HG03571 (cell line): ENCODE results near the gene FOXO4.

Source experiments
- ATAC-seq: cut with Tn5 transposase; IDR thresholded peaks from one replicate; pipeline ENCODE4 v1.9.1; 2021; ENCODE audit not compliant: unreplicated experiment

The FOXO4 gene

DNA sequence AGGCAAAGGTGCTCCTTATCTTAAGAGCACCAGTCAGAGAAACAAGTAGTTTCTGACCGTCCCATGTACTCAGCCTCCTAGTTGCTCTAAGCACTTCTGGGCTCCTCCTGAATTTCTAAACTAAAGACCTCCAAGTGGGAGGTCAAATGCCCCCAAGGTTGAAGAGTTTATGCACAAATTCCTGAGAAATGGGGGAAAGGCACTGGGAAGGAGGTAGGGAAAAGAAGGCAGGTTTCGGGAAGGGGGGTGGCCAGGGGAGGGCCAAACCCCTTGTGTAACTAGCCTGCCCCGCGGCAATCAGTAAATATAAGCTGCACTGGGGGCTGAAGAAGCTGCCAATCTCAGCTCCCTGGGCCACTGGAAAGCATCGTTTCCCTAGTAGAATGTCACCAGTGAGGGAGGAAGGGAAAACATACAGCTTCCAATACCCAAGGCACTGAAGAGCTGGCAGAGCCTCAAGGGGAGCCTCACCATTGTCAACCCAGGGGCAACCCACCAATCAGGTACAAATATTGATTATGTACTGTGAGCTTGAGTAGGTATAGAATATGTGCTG is 3.4 kb downstream of the FOXO4 start:
- ATAC-seq, result no peak

DNA sequence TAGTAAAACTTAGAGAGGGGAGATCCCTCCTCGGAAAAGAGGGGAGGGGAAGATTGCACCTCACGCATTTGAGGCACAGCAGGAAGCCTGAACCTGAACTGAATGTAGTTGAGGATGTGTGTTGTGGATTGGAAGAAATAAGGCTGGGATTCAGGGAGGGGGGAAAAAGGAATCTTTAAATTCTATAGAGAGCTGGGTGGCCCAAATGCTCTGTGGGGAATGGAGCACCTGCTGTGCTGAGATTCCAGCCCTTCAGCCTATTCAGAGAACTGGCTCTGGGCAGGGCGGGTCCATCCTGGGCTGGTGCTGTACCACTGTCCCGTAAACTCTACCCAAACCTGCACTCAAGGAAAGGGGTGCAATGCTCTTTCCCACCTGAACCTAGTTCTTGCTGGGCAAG is 4.1 kb downstream of the FOXO4 start:
- ATAC-seq, result no peak

DNA sequence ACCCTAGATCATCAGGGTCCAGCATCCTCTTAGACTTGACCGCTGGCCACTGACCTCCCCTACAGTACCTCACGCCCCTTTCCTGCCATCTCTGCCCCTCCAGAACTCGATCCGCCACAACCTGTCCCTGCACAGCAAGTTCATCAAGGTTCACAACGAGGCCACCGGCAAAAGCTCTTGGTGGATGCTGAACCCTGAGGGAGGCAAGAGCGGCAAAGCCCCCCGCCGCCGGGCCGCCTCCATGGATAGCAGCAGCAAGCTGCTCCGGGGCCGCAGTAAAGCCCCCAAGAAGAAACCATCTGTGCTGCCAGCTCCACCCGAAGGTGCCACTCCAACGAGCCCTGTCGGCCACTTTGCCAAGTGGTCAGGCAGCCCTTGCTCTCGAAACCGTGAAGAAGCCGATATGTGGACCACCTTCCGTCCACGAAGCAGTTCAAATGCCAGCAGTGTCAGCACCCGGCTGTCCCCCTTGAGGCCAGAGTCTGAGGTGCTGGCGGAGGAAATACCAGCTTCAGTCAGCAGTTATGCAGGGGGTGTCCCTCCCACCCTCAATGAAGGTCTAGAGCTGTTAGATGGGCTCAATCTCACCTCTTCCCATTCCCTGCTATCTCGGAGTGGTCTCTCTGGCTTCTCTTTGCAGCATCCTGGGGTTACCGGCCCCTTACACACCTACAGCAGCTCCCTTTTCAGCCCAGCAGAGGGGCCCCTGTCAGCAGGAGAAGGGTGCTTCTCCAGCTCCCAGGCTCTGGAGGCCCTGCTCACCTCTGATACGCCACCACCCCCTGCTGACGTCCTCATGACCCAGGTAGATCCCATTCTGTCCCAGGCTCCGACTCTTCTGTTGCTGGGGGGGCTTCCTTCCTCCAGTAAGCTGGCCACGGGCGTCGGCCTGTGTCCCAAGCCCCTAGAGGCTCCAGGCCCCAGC is 5.2 kb downstream of the FOXO4 start:
- ATAC-seq, result no peak

GRCh38 chrX:71102292-71102691 is 6.6 kb downstream of the FOXO4 start:
- no peak for ATAC-seq

DNA sequence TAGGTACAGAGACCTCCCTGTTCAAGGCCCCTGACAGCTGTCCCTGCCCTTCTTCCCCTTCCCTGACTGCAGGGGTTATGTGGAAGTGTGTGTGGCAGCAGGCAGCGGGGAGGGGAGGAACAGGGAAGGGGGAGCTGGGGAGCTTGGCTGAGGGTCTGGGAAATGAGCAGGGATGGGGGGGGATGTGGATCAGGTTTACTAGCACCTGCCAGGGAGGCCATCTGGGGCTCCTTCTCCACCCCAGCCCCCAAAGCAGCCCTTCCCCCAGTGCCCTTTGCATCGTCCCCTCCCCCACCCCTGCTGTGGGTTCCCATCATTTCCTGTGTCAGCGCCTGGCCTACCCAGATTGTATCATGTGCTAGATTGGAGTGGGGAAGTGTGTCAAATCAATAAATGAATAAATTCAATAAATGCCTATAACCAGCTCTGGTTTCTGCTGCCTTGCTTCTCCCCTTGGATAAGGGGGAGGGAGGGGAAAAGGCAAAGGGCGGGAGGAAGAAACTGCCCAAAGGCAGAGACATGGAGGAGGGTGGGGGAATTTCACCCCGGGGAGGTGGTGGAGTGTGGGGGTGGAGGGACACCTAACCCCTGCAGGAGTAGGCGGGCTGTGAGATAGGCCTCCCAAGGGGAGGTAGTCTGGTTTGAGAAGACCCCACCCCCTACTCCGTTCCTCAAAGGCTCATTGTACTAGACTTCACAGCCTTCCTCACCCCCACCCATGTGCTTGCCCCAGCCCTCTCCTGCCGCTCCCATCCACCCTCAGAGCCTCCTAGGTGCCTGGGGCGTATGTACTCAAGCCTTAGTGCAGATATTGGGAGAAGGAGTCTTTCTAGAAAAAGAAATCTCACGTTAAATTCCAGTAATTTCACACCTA is 7.7 kb downstream of the FOXO4 start:
- ATAC-seq, result no peak

GRCh38 chrX:71105628-71106027 is 10.0 kb downstream of the FOXO4 start:
- no peak for ATAC-seq

DNA sequence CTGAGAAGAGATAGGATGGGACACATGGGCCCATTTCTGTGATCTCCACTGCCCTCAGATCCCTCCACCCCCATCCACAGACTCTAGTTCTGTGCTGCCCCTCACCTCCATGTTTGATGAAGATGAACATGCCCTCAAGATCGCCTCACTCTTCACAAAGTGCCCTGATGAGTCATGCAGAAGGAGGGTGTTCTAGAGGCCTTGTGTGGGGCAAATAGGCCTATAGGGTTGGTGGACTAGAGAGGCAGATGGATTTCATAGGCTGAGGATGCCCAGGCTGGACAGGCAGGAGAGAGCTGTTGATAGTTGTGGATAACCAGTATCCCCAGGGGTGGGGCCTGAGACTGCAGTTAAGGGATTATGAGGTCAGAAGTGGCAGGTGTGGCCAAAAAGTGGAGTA is 10.8 kb downstream of the FOXO4 start, which contains the start of gene CXorf65:
TSS of gene CXorf65 (minus strand) at position 314 of the 400 bp plus-strand sequence. CDS start at position 130, 184 bp downstream.
- no peak for ATAC-seq

GRCh38 chrX:71107245-71107644 is 11.6 kb downstream of the FOXO4 start:
- no peak for ATAC-seq

- no peak for ATAC-seq
Observed at GRCh38 chrX:71107762-71108360, 12.2 kb downstream of the FOXO4 start.

DNA sequence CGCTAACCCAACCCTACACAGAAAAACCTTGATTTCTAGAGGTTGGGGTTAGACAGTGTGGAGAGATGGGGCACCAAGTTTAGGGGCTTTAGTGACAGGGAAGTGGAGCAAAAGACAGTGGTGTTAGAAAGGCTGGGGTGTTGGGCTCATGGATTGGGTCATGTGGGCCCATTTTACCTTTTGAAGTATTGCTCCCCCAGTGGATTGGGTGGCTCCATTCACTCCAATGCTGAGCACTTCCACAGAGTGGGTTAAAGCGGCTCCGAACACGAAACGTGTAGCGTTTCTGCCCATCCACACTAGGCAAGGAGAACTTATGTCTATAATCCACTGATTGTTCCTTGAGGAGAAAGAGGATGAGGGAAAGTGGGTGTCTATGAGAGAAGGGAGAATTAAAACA is 13.4 kb downstream of the FOXO4 start:
- no peak for ATAC-seq

DNA sequence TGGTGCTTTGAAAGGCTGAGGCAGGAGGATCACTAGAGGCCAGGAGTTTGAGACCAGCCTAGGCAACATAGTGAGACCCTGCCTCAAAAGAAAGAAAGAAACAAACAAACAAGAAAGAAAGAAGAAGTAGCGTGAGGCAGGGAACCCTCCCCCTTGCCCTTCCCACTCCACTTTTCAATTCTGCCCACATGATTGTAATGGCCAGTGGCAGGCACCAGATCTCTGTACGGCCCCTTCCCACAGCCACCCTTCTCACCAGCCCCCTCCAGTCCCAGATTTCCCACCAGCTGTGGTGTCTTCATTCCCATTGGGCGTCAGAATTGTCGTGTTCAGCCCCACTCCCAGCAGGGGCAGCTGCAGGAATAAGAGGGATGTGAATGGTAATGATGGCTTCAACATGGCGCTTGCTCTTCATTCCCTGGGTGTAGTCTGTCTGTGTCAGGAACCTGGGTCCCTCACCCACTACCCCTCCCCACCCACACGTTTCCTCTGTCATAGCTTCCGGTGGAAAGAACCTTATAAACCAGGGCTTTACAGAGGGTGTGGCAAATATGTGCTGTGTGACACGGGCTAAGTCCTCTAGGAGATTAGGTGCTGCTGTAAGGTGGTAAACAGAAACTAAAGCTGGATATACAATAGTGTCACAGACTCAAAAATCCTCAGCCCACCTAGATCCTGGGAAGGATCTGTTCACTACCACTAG is 15.6 kb downstream of the FOXO4 start, which contains the start of gene IL2RG:
TSS of gene IL2RG (minus strand) at position 437 of the 703 bp plus-strand sequence. CDS start at position 399, 38 bp downstream.
- ATAC-seq, result peak; percentile 94

- peak; percentile 24 for ATAC-seq
Observed at GRCh38 chrX:71111921-71112431, 16.3 kb downstream of the FOXO4 start.

DNA sequence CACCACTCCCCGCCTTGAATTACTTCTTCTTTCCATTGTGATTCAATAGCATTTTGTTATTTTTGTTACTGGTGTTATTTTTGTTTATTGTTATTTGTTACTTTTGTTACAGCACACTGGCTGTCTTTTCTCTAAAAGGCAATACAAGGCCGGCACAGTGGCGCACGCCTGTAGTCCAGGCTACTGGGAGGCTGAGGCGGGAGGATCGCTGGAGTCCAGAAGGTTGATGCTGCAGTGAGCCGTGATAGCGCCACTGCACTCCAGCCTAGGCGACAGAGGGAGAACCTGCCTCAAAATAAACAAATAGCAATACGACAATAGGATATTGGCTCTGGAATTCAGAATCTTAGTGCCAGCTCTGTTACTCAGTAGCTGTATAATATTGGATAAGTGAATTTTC is 21.7 kb downstream of the FOXO4 start:
- no peak for ATAC-seq

- peak; percentile 98 for ATAC-seq
Observed at GRCh38 chrX:71118032-71118984, 22.7 kb downstream of the FOXO4 start, which contains the start of gene MED12. Gene MED12, plus strand, starts transcription at chrX:71118596. Its CDS starts 159 bp downstream, at chrX:71118755.

DNA sequence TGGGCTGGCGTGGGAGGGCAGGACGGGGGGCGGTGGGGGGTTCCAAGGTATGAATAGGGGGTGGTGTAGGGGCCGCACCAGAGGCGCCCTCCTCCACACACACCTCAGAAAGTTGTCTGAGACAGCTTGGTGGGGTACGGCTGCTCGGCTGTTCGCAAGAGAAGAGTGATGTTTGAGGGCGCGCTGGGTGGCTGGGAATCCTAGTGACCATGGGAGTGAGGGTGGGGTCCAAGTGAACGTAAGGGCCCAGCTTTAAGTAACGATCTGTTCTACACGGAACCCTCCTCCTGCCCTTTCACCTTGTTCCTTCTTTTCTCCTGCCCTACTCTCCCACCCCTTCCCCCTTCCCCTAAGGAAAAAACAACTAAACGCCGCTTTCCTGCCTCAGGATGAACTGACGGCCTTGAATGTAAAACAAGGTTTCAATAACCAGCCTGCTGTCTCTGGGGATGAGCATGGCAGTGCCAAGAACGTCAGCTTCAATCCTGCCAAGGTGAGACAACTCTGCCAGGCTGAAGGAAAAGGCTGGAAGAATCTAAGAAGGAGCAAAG is 23.4 kb downstream of the FOXO4 start:
- ATAC-seq, result no peak

GRCh38 chrX:71128166-71128833 is 32.6 kb downstream of the FOXO4 start:
- ATAC-seq, result no peak

DNA sequence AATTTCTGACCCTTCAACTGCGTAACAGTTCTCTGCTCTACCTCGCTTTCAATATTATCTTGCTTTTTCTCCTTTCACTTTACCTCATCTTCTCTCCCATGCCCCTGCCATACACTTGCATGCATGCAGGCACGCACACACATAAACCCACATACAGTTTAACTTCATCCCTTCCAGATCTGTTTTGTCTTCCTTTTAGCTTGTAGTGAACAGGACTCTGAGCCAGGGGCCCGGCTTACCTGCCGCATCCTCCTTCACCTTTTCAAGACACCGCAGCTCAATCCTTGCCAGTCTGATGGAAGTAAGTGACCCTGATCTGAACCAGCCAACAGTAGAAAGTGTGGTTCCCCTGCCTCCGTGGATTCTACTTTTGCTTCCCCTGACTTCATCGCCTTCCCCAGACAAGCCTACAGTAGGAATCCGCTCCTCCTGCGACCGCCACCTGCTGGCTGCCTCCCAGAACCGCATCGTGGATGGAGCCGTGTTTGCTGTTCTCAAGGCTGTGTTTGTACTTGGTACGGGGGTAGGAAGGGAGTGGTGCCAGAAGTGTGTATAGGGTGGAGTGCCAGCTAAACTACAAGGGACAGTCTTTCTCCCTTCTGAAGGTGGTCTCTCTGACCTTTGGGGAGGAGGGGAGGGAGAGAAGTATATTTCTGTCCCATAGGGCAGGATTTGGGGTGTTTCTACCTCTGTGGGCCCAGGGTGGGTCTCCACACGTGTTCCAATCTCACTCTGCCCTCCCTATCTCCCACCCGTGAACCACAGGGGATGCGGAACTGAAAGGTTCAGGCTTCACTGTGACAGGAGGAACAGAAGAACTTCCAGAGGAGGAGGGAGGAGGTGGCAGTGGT is 33.5 kb downstream of the FOXO4 start:
- ATAC-seq, result peak; percentile 61
